GM03348 (cell line): ENCODE results near the gene CCNJ.
"Not testable (repeated sequence)": the region's sequence is repeated elsewhere in the genome, so short reads cannot be mapped to it uniquely, and the experiment has no call there.

Experiments used
- DNase-seq: peaks from one replicate; pipeline ENCODE4 v3.0.0; 2012; ENCODE audit warnings: low spot score

CCNJ gene

GRCh38 chr10:96043033-96043892, at the start of gene CCNJ:
Gene CCNJ, plus strand, starts transcription at chr10:96043583. Its CDS starts 811 bp downstream, at chr10:96044394.
- DNase-seq, result peak; percentile 99

- not testable (repeated sequence) for DNase-seq
These were observed 49.0 kb upstream of the CCNJ start for GRCh38 chr10:95994376-95994775.

GRCh38 chr10:95998255-95998784, 45.1 kb upstream of the CCNJ start:
- DNase-seq, result no peak

GRCh38 chr10:96013956-96014355, 29.4 kb upstream of the CCNJ start:
- DNase-seq, result no peak

- DNase-seq, result no peak
These were observed 28.8 kb upstream of the CCNJ start for GRCh38 chr10:96014473-96015102.

GRCh38 chr10:96017191-96017687, 26.1 kb upstream of the CCNJ start:
- peak; percentile 65 for DNase-seq

- no peak for DNase-seq
These were observed 22.1 kb upstream of the CCNJ start for GRCh38 chr10:96021332-96021731.

GRCh38 chr10:96022739-96023138, 20.6 kb upstream of the CCNJ start:
- no peak for DNase-seq

GRCh38 chr10:96023168-96023567, 20.2 kb upstream of the CCNJ start:
- DNase-seq, result no peak

- DNase-seq, result peak; percentile 8
These were observed 17.8 kb upstream of the CCNJ start for GRCh38 chr10:96025566-96025965.

- no peak for DNase-seq
These were observed 8.8 kb upstream of the CCNJ start for GRCh38 chr10:96034625-96035024.

GRCh38 chr10:96038476-96039387, 4.7 kb upstream of the CCNJ start:
- DNase-seq, result no peak

GRCh38 chr10:96041146-96041545, 2.2 kb upstream of the CCNJ start:
- no peak for DNase-seq

- peak; percentile 73 for DNase-seq
These were observed 721 bp downstream of the CCNJ start for GRCh38 chr10:96043893-96044715.

- DNase-seq, result peak; percentile 22
These were observed 1.4 kb downstream of the CCNJ start for GRCh38 chr10:96044736-96045135.

- no peak for DNase-seq
These were observed 3.2 kb downstream of the CCNJ start for GRCh38 chr10:96046546-96046945.

- DNase-seq, result no peak
These were observed 3.7 kb downstream of the CCNJ start for GRCh38 chr10:96047004-96047649.

GRCh38 chr10:96047925-96048324, 4.5 kb downstream of the CCNJ start:
- DNase-seq, result not testable (repeated sequence)

GRCh38 chr10:96049340-96049739, 6.0 kb downstream of the CCNJ start:
- DNase-seq, result no peak

GRCh38 chr10:96053985-96054384, 10.6 kb downstream of the CCNJ start:
- DNase-seq, result no peak
